K562 (cell line): ENCODE results near the gene DCAF8. TPM values are rescaled to one million over a fixed set of nuclear protein-coding genes. Genes with fewer than 3 reads are reported as not detected.

Experiments
- ARID2 ChIP-seq: fragments of 450-650 bp; IDR thresholded peaks from 2 replicates; pipeline ENCODE4 v1.6.1; 2017; ENCODE audit warnings: antibody characterized with exemption, mild to moderate bottlenecking
- CEBPG ChIP-seq, 3 experiments: fragments of 200-800 bp in 1 of 3; sonication (Bioruptor generic) in 1 of 3; sonication (generic) in 1 of 3; formaldehyde crosslinking in 1 of 3; IDR thresholded peaks in 2 of 3; conservative IDR thresholded peaks in 1 of 3; 2 replicates each; pipeline versions ENCODE4 v1.6.1 to v1.8.0; 2016 to 2022; ENCODE audit warnings: missing compliant biosample characterization in 2 of 3, missing genetic modification characterization in 2 of 3, mild to moderate bottlenecking in 1 of 3, missing genetic modification reagents in 1 of 3
- FOXA3 ChIP-seq, 2 experiments: fragments of 450-650 bp in 1 of 2; sonication (generic) in 1 of 2; formaldehyde crosslinking; IDR thresholded peaks in 1 of 2; conservative IDR thresholded peaks in 1 of 2; 2 replicates each; pipeline versions ENCODE4 v1.4.0 to v1.8.0; 2020 to 2022; ENCODE audit warnings: mild to moderate bottlenecking in 2 of 2, missing genetic modification reagents in 1 of 2
- LCOR ChIP-seq: sonication (generic); formaldehyde crosslinking; IDR thresholded peaks from 2 replicates; pipeline ENCODE4 v1.8.0; 2022; ENCODE audit warnings: mild to moderate bottlenecking, missing genetic modification reagents
- MTA2 ChIP-seq: fragments of 450-650 bp; IDR thresholded peaks from 2 replicates; pipeline ENCODE4 v1.6.1; 2016; ENCODE audit warnings: low read depth
- RFX5 ChIP-seq: IDR thresholded peaks from 2 replicates; pipeline ENCODE4 v1.6.1; 2011; ENCODE audit warnings: low read depth, mild to moderate bottlenecking, improper control_type of control experiment, low read length
- SMC3 ChIP-seq: conservative IDR thresholded peaks from 2 replicates; pipeline ENCODE4 v1.6.1; 2011; ENCODE audit warnings: low read depth, low read length, improper control_type of control experiment; ENCODE audit not compliant: insufficient read depth
- SRSF7 ChIP-seq: fragments of 200-400 bp; formaldehyde crosslinking; optimal IDR thresholded peaks from 2 replicates; pipeline ENCODE3; 2017; ENCODE audit warnings: mild to moderate bottlenecking, low read depth, low read length
- polyA plus RNA-seq, 8 experiments: library from polyadenylated mRNA; depleted of rRNA in 4 of 8; stranded (reverse) in 5 of 8; unstranded in 3 of 8; fragments of >200 nt; fragmentation: Nextera tagmentation in 2 of 8; fragmentation: Illumina TruSeq in 1 of 8; extraction: Ambion mirVana in 2 of 8; extraction: Trizol in 1 of 8; gene quantifications; 2 replicates each; pipeline versions ENCODE4 v1.2.1 to v1.2.3, GENCODE V29; 2011 to 2014; ENCODE audit warnings: inconsistent platforms in 1 of 8, missing spikeins in 1 of 8
- total RNA-seq, 7 experiments: library from RNA; depleted of rRNA in 6 of 7; stranded (reverse); fragments of >200 nt in 6 of 7; fragmentation: Illumina TruSeq in 2 of 7; extraction: Trizol in 2 of 7; gene quantifications; 2 replicates each; pipeline versions ENCODE4 v1.2.1 to v1.2.3, GENCODE V29; 2011 to 2021; ENCODE audit warnings: low replicate concordance in 1 of 7
- TF ChIP-seq, protein P1 (sequence below), 3 experiments: IDR thresholded peaks in 2 of 3; conservative IDR thresholded peaks in 1 of 3; 2 replicates each; pipeline ENCODE4 v1.5.1; 2011 to 2012; ENCODE audit warnings: low read length in 3 of 3, mild to moderate bottlenecking in 3 of 3, control low read depth in 2 of 3, improper control_type of control experiment in 1 of 3, inconsistent platforms in 1 of 3, low read depth in 1 of 3, mixed read lengths in 1 of 3, moderate library complexity in 1 of 3; ENCODE audit not compliant: insufficient read depth in 2 of 3

DCAF8 gene
- total and polyA plus RNA-seq, 9 of the 15 experiments (the other 6 are each of a cell fraction or from before 2014, with no cell fraction given): 11.6 to 149 (median 81.3) TPM

GRCh38 chr1:160251687-160252526 lies 10.4 kb downstream of the DCAF8 start (continued):
- TF ChIP-seq CEBPG (CRISPR knock-in tag; IDR thresholded peaks at IDR 0.05): peak; percentile 70
- TF ChIP-seq CEBPG (tag; conservative IDR thresholded peaks at IDR 0.05 in 1 of 2, IDR thresholded peaks at IDR 0.05 in 1 of 2): peak; percentile 67 to 88
- peak; percentile 51; the same call in 1 of the 2 replicates for TF ChIP-seq RFX5
- no peak for TF ChIP-seq ARID2
- peak; percentile 51 for TF ChIP-seq SMC3
- 0 out of 2 replicates have a peak, but pooled peaks have one; percentile 39 for TF ChIP-seq LCOR (CRISPR knock-in tag)
- TF ChIP-seq MTA2: no peak
- TF ChIP-seq SRSF7: no peak
- TF ChIP-seq FOXA3 (CRISPR knock-in tag; conservative IDR thresholded peaks at IDR 0.05 in 1 of 2, IDR thresholded peaks at IDR 0.05 in 1 of 2): 0 out of 4 replicates have a peak, but pooled peaks of 1 of the 2 experiments have one; percentile 7
- TF ChIP-seq, protein P1, sequence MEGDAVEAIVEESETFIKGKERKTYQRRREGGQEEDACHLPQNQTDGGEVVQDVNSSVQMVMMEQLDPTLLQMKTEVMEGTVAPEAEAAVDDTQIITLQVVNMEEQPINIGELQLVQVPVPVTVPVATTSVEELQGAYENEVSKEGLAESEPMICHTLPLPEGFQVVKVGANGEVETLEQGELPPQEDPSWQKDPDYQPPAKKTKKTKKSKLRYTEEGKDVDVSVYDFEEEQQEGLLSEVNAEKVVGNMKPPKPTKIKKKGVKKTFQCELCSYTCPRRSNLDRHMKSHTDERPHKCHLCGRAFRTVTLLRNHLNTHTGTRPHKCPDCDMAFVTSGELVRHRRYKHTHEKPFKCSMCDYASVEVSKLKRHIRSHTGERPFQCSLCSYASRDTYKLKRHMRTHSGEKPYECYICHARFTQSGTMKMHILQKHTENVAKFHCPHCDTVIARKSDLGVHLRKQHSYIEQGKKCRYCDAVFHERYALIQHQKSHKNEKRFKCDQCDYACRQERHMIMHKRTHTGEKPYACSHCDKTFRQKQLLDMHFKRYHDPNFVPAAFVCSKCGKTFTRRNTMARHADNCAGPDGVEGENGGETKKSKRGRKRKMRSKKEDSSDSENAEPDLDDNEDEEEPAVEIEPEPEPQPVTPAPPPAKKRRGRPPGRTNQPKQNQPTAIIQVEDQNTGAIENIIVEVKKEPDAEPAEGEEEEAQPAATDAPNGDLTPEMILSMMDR (IDR thresholded peaks at IDR 0.05 in 2 of 3, conservative IDR thresholded peaks at IDR 0.05 in 1 of 3; ENCODE audit: insufficient read depth in 2 of 3, low read depth in 1 of 3, low read length in 3 of 3): peak; percentile 67 to 81 (median 74)
